ENCODE data around the gene IKBIP.

GRCh38 chr12:98684199-98684598, 39.6 kb upstream of the IKBIP start:
- TF ChIP-seq CTCF (conservative IDR thresholded peaks at IDR 0.05) (no peak), ZFX (IDR thresholded peaks at IDR 0.05) (no peak)
